DND-41 (cell line): ENCODE measurements around the gene RAF1.

ENCODE experiments used
- ATAC-seq: fragments of 200-7000 bp; cut with Tn5 transposase; 3 replicates; pipeline ENCODE4 v1.9.1; 2021; ENCODE audit warnings: low read depth; ENCODE audit not compliant: insufficient read depth
- DNase-seq: peaks from one replicate; pipeline ENCODE4 v3.0.0-alpha.2; 2020
- H2AFZ ChIP-seq: 2 replicates; pipeline ENCODE4 v1.6.0; 2012; ENCODE audit warnings: low read depth, low read length
- H3K27ac ChIP-seq: 2 replicates; pipeline ENCODE4 v1.5.1; 2012; ENCODE audit warnings: low read length, inconsistent platforms
- H3K27me3 ChIP-seq: fragments of 200-600 bp; sonication (generic); 2 replicates; pipeline ENCODE4 v1.6.0; 2012; ENCODE audit warnings: low read length, mild to moderate bottlenecking, inconsistent platforms; ENCODE audit not compliant: insufficient read depth, poor library complexity
- H3K36me3 ChIP-seq: 2 replicates; pipeline ENCODE4 v1.5.1; 2012; ENCODE audit warnings: low read length, inconsistent platforms; ENCODE audit not compliant: insufficient read depth
- H3K4me1 ChIP-seq: 2 replicates; pipeline ENCODE4 v1.5.1; 2012; ENCODE audit warnings: mild to moderate bottlenecking, low read length; ENCODE audit not compliant: insufficient read depth
- H3K4me2 ChIP-seq: 2 replicates; pipeline ENCODE4 v1.6.0; 2012; ENCODE audit warnings: mild to moderate bottlenecking, moderate library complexity, low read length, inconsistent platforms; ENCODE audit not compliant: insufficient read depth
- H3K4me3 ChIP-seq, 2 experiments: fragments of 200-600 bp in 1 of 2; shearing (Covaris generic) in 1 of 2; 2 replicates each; pipeline ENCODE4 v1.5.1; 2012 to 2016; ENCODE audit warnings: inconsistent platforms in 2 of 2, low read length in 2 of 2, mild to moderate bottlenecking in 2 of 2, low read depth in 1 of 2, moderate library complexity in 1 of 2
- H3K79me2 ChIP-seq: 2 replicates; pipeline ENCODE4 v1.6.0; 2012; ENCODE audit warnings: low read length, inconsistent platforms; ENCODE audit not compliant: insufficient read depth
- H3K9ac ChIP-seq: 2 replicates; pipeline ENCODE4 v1.6.0; 2012; ENCODE audit warnings: low read depth, mild to moderate bottlenecking, inconsistent platforms, low read length, moderate library complexity
- H3K9me3 ChIP-seq: 2 replicates; pipeline ENCODE4 v1.5.1; 2012; ENCODE audit warnings: low read length, moderate library complexity, mild to moderate bottlenecking, inconsistent platforms; ENCODE audit not compliant: insufficient read depth, severe bottlenecking
- H4K20me1 ChIP-seq: 2 replicates; pipeline ENCODE4 v1.6.0; 2012; ENCODE audit warnings: low read length; ENCODE audit not compliant: insufficient read depth
- CTCF ChIP-seq: IDR thresholded peaks from 2 replicates; pipeline ENCODE4 v1.5.1; 2012; ENCODE audit warnings: borderline replicate concordance, low read length, moderate library complexity, mild to moderate bottlenecking; ENCODE audit not compliant: poor library complexity, severe bottlenecking; ENCODE audit errors: extremely low read depth
- EZH2 ChIP-seq: IDR thresholded peaks from 3 replicates; pipeline ENCODE4 v1.6.1; 2012; ENCODE audit warnings: borderline replicate concordance, low read depth, mild to moderate bottlenecking, moderate library complexity, low read length, inconsistent platforms; ENCODE audit not compliant: severe bottlenecking

RAF1 gene

DNA sequence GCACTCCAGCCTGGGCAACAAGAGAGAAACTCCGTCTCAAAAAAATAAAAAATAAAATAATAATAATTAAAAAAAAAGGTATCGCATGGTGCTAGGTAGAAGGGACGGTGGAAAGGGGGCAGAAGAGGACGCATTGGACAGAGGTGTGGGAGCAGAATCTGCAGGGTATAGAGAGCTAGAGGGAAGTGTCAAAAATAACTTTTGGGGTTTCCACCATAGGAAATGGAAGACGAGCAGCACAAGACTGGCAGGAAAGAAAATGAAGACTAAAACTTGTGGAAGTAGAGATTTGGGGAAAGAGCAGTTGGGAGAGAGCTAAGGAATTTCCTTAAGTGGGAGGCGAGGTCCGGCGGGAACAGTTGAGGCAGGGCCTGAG lies 107.6 kb downstream of the RAF1 start:
- peak overlapping the region; percentile 80 to 91 for H3K4me3 ChIP-seq
- no peak for ATAC-seq
- peak overlapping the region; percentile 91 for H3K9ac ChIP-seq
- peaks cover 44% of the 10 kb centered on the region for H3K79me2 ChIP-seq
- no peaks in the 10 kb centered on the region for H3K9me3 ChIP-seq
- H3K27ac ChIP-seq, result peak overlapping the region; percentile 85
- peak overlapping the region; percentile 76 for H3K4me2 ChIP-seq
- H3K27me3 ChIP-seq, result no peaks in the 10 kb centered on the region
- DNase-seq, result no peak
- peaks cover 32% of the 10 kb centered on the region; the same call in 1 of the 2 replicates for H4K20me1 ChIP-seq
- H2AFZ ChIP-seq, result peak overlapping the region; percentile 89
- no peak for TF ChIP-seq CTCF
- no peak for TF ChIP-seq EZH2
- H3K36me3 ChIP-seq, result no peaks in the 10 kb centered on the region; the same call in 1 of the 2 replicates
- peaks cover 44% of the 10 kb centered on the region for H3K4me1 ChIP-seq

GRCh38 chr3:12553921-12554391 lies 110.0 kb downstream of the RAF1 start:
- Histone ChIP-seq H2AFZ (peak overlapping the region; percentile 86), H4K20me1 (peaks cover 9% of the 10 kb centered on the region; the same call in 1 of the 2 replicates), H3K9me3 (no peaks in the 10 kb centered on the region), H3K4me3 (peak overlapping the region; percentile 26 to 58; a peak in 3 of 4 replicates), H3K79me2 (peaks cover 20% of the 10 kb centered on the region), H3K27me3 (no peaks in the 10 kb centered on the region), H3K9ac (peak overlapping the region; percentile 57), H3K27ac (peak overlapping the region; percentile 73), H3K4me1 (peaks cover 32% of the 10 kb centered on the region), H3K4me2 (peak overlapping the region; percentile 62), H3K36me3 (no peaks in the 10 kb centered on the region; the same call in 1 of the 2 replicates)
- TF ChIP-seq EZH2, result no peak
- TF ChIP-seq CTCF, result no peak
- ATAC-seq (no peak), DNase-seq (peak; percentile 58)

GRCh38 chr3:12549971-12550760 lies 113.8 kb downstream of the RAF1 start:
- Histone ChIP-seq H3K9ac (no peak overlapping the region), H4K20me1 (no peaks in the 10 kb centered on the region), H3K9me3 (no peaks in the 10 kb centered on the region), H2AFZ (no peak overlapping the region), H3K4me3 (no peak overlapping the region), H3K27me3 (no peaks in the 10 kb centered on the region), H3K79me2 (no peaks in the 10 kb centered on the region), H3K4me1 (peaks cover 7% of the 10 kb centered on the region; the same call in 1 of the 2 replicates), H3K4me2 (no peak overlapping the region), H3K27ac (no peak overlapping the region), H3K36me3 (no peaks in the 10 kb centered on the region)
- no peak for ATAC-seq
- no peak for DNase-seq
- TF ChIP-seq CTCF, result no peak
- no peak for TF ChIP-seq EZH2
